Progenitor cell of endocrine pancreas (in vitro differentiated cells): ENCODE data around the gene SLC35F3. TPM values are rescaled to one million over a fixed set of nuclear protein-coding genes. Genes with fewer than 3 reads are reported as not detected.
A peak's percentile ranks its signal among the peaks of the same experiment; 100 is the strongest.

Source experiments
- DNase-seq: peaks from one replicate; pipeline ENCODE4 v3.0.0; 2021; ENCODE audit warnings: low spot score; ENCODE audit not compliant: unreplicated experiment
- H3K27ac Mint-ChIP-seq: 2 replicates; pipeline ENCODE4 v1.8.0; 2021; ENCODE audit warnings: mild to moderate bottlenecking, moderate library complexity, mixed read lengths
- H3K27me3 Mint-ChIP-seq: 2 replicates; pipeline ENCODE4 v1.8.0; 2021; ENCODE audit warnings: mixed read lengths
- H3K36me3 Mint-ChIP-seq: 2 replicates; pipeline ENCODE4 v1.8.0; 2022; ENCODE audit warnings: mixed read lengths; ENCODE audit not compliant: insufficient read depth
- H3K4me1 Mint-ChIP-seq: 2 replicates; pipeline ENCODE4 v1.8.0; 2021; ENCODE audit warnings: low read depth, mixed read lengths
- H3K4me3 Mint-ChIP-seq: 2 replicates; pipeline ENCODE4 v1.8.0; 2021; ENCODE audit warnings: low read depth, mild to moderate bottlenecking, moderate library complexity, mixed read lengths
- H3K9me3 Mint-ChIP-seq: 2 replicates; pipeline ENCODE4 v1.8.0; 2021; ENCODE audit warnings: low read depth, mixed read lengths
- total RNA-seq: library from RNA; stranded (reverse); gene quantifications from 2 replicates; pipeline ENCODE4 v1.2.1, GENCODE V29; 2021
- TF ChIP-seq, protein P1 (sequence below): fragments of 200-600 bp; sonication (generic); IDR thresholded peaks from one replicate; pipeline ENCODE4 v1.5.0; 2021; ENCODE audit warnings: antibody characterized with exemption, mild to moderate bottlenecking; ENCODE audit not compliant: unreplicated experiment

The SLC35F3 gene
- total RNA-seq, 1 donor from 2014 or later, result 0.74 TPM

- Mint-ChIP-seq H3K9me3 (no peaks in the 10 kb centered on the region), H3K4me3 (no peak overlapping the region), H3K4me1 (peaks cover 9% of the 10 kb centered on the region), H3K27me3 (peaks cover 9% of the 10 kb centered on the region), H3K36me3 (no peaks in the 10 kb centered on the region), H3K27ac (no peak overlapping the region)
- no peak for DNase-seq
- TF ChIP-seq, protein P1, sequence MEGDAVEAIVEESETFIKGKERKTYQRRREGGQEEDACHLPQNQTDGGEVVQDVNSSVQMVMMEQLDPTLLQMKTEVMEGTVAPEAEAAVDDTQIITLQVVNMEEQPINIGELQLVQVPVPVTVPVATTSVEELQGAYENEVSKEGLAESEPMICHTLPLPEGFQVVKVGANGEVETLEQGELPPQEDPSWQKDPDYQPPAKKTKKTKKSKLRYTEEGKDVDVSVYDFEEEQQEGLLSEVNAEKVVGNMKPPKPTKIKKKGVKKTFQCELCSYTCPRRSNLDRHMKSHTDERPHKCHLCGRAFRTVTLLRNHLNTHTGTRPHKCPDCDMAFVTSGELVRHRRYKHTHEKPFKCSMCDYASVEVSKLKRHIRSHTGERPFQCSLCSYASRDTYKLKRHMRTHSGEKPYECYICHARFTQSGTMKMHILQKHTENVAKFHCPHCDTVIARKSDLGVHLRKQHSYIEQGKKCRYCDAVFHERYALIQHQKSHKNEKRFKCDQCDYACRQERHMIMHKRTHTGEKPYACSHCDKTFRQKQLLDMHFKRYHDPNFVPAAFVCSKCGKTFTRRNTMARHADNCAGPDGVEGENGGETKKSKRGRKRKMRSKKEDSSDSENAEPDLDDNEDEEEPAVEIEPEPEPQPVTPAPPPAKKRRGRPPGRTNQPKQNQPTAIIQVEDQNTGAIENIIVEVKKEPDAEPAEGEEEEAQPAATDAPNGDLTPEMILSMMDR, result no peak
Observed at GRCh38 chr1:234368320-234369032, 464.0 kb downstream of the SLC35F3 start.

GRCh38 chr1:234369033-234369430, 464.6 kb downstream of the SLC35F3 start:
- Mint-ChIP-seq H3K4me3 (no peak overlapping the region), H3K27me3 (peaks cover 9% of the 10 kb centered on the region), H3K27ac (no peak overlapping the region), H3K9me3 (no peaks in the 10 kb centered on the region), H3K4me1 (peaks cover 10% of the 10 kb centered on the region), H3K36me3 (no peaks in the 10 kb centered on the region)
- no peak for DNase-seq
- TF ChIP-seq, protein P1, result no peak

- peaks cover 16% of the 10 kb centered on the region for H3K4me1 Mint-ChIP-seq
- no peak for DNase-seq
- no peak overlapping the region for H3K4me3 Mint-ChIP-seq
- TF ChIP-seq, protein P1, result no peak
- H3K27me3 Mint-ChIP-seq, result peaks cover 9% of the 10 kb centered on the region
- H3K36me3 Mint-ChIP-seq, result no peaks in the 10 kb centered on the region
- H3K27ac Mint-ChIP-seq, result no peak overlapping the region
- no peaks in the 10 kb centered on the region for H3K9me3 Mint-ChIP-seq
Observed at GRCh38 chr1:234369784-234370183, 465.3 kb downstream of the SLC35F3 start.

- Mint-ChIP-seq H3K27me3 (peaks cover 5% of the 10 kb centered on the region), H3K4me3 (no peak overlapping the region), H3K36me3 (peaks cover 4% of the 10 kb centered on the region), H3K4me1 (peaks cover 16% of the 10 kb centered on the region), H3K27ac (no peak overlapping the region), H3K9me3 (no peaks in the 10 kb centered on the region)
- TF ChIP-seq, protein P1, result no peak
- no peak for DNase-seq
Observed at GRCh38 chr1:234371414-234371813, 466.9 kb downstream of the SLC35F3 start.

DNA sequence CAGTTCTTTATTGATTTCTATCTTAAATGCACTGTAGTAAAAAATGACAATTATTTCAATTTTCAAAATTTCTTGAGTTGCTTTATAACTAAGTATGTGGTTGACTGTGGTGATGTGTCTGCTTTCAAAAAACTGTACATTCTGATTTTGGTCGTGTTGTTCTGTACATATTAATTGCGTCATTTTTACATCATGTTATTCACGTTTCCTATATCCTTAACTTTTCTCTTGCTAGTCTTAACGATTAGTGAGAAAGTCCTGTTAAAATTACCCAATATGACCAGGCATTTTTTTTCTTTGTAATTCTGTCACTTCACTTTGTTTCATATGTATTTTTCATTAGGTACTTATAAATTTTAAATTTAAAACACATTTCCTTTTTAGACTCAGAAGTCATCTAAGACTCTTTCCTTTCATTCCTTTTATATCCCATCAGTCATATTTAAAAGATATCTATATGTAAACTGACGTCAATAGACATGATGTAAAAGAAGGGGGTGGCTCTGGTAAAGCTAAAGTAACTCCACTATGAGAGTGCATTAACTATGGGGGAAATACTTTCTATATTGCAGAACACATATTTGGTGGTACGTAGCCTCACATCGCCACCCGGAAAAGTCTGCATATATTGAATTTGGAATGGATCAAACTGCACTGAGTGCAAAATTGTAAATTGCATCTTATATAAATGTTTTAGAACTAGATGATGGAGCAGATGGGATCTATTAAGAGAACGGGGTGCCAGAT, 467.7 kb downstream of the SLC35F3 start:
- H3K4me3 Mint-ChIP-seq, result peak overlapping the region; percentile 97
- DNase-seq, result no peak
- H3K36me3 Mint-ChIP-seq, result peaks cover 6% of the 10 kb centered on the region
- H3K9me3 Mint-ChIP-seq, result no peaks in the 10 kb centered on the region
- H3K27ac Mint-ChIP-seq, result peak overlapping the region; percentile 85
- TF ChIP-seq, protein P1, result no peak
- H3K4me1 Mint-ChIP-seq, result peaks cover 16% of the 10 kb centered on the region
- peaks cover 5% of the 10 kb centered on the region for H3K27me3 Mint-ChIP-seq
